ENCODE results near the gene ZNF284. TPM values are rescaled to one million over a fixed set of nuclear protein-coding genes. Genes with fewer than 3 reads are reported as not detected.
A peak's percentile ranks its signal among the peaks of the same experiment; 100 is the strongest.

Gene ZNF284
- polyA plus RNA-seq (ENCODE audit: insufficient read length), result 6.2 TPM
- long read RNA-seq, donor 1, full-length matches to known transcripts, result 2 of 2 reads
- long read RNA-seq, donor 1, partial matches to known transcripts, result 0 of 2 reads
- long read RNA-seq, donor 1, other reads (novel, unspliced or antisense), result 0 of 2 reads
- long read RNA-seq, donor 2, result 0 reads
- long read RNA-seq, donor 3, result 0 reads
- long read RNA-seq, donor 4, result 0 reads
- long read RNA-seq, donor 5, result 0 reads
- long read RNA-seq, donor 6, result 0 reads
- long read RNA-seq, donor 7, result 0 reads
- long read RNA-seq, donor 8, result 0 reads

DNA sequence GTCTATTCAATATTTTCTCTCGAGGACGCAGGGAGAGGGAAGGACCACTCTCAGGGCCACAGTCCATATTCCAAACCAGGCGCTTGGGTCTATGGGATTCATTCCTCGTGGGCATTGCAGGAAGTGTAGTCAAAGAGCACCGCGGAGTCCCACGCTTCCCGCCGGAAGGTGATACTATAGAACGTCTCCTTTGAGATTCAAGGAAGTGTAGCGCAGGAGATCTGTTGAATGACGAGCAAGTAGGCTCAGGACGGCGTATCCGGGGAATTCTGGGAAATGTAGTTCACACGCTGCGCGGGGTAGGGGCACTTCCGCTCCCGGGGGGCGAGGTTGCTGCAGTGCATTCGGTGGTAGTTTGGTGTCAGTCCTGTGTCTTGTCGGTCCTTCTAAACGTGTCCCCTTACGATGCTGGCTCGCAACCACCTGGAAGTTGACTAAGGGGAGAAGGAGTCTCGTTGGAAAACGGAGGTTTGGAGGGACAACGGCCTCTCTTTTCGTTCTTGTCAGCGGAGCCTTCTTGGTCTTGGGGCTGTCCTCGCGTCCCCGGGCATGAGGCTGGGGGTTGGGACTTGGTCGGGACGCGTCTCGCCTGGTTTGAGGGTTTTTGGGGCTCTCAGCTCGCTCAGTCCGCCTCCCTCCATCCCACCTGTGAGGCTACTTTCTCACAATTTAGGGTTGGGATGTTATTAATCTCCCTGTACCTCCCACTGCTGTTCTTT lies at the start of gene ZNF284:
TSS of gene ZNF284 (plus strand) at position 336 of the 719 bp plus-strand sequence. CDS start 4,231 bp downstream, outside the sequence.
- peak; percentile 93 for DNase-seq

DNA sequence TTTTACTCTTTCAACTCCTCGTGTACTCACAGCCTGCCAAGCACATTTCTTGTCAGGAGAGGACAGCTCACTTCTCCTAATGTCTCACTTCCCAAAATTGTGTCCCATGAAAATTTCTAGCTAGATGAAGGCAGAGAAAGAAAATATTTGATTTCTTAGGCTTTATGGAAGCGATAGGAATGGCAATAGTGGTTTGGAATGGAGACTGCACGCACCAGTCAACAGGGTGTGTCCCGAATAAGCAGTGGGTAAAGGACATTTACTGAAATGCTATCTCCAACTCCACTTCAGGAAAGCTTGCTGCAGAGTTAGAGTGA lies 47.1 kb upstream of the ZNF284 start:
- DNase-seq, result no peak

DNA sequence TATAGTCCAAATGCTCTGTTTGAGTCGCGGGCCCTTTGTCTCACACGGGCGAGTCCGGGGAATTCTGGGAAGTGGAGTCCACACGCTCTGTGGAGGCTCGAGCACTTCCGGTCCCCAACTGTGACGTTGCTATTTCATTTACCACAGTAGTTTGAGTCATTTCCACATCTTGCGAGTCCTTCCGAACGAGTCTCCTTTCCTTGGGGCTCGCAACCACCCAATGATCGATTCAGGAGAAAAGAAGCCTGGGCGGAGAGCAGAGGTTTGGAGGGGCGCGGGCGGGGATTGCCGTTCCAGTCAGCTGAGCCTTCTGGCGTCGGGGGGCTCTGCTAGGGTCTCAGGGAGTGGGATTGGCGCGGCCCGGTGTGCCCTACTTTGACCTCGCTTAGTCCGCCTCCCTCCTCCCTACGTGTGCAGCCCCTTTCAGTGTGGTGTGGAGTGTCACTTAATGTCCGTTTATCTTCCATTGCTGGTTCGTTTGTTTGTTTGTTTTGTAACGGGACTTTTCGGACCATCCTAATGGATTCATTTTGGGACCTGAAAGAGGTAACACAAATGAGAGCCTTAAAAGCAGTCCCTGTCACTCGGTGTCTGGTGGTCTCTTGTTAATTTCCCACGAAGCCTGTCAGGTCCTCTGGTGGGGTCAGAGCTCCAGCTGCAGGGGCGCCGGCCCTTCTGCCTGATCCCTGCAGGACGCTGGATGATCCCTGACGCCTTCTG lies 46.6 kb upstream of the ZNF284 start, which contains the start of gene ZNF222:
TSS of gene ZNF222 (plus strand) at position 163 of the 720 bp plus-strand sequence. CDS start at position 221, 58 bp downstream.
- peak; percentile 86 for DNase-seq

DNA sequence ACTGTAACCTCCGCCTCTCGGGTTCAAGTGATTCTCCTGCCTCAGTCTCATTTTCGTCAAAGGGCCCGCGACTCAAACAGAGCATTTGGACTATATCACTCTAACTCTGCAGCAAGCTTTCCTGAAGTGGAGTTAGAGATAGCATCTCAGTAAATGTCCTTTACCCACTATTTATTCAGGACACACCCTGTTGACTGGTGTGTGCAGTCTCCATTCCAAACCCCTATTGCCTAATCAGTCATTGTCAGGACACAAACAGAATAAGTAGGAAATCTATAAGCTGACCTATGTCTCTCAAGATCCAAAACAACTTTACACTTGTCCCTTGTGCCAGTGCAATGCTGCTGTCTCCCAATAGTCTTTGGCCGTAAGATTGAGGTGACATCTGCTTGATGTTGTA lies 45.3 kb upstream of the ZNF284 start:
- DNase-seq, result no peak

DNA sequence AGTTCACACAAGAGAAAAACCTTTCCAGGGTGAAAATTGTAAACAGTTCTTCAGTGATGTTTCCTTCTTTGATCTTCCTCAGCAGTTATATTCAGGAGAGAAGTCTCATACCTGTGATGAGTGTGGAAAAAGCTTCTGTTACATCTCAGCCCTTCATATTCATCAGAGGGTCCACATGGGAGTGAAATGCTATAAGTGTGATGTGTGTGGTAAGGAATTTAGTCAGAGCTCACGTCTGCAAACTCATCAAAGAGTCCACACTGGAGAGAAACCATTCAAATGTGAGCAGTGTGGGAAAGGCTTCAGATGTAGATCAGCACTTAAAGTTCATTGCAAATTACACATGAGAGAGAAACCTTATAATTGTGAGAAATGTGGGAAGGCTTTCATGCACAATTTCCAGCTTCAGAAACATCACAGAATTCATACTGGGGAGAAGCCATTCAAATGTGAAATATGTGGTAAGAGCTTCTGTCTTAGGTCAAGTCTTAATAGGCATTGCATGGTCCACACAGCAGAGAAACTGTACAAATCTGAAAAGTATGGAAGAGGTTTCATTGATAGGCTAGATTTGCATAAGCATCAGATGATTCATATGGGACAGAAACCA lies 39.9 kb upstream of the ZNF284 start:
- DNase-seq, result no peak

DNA sequence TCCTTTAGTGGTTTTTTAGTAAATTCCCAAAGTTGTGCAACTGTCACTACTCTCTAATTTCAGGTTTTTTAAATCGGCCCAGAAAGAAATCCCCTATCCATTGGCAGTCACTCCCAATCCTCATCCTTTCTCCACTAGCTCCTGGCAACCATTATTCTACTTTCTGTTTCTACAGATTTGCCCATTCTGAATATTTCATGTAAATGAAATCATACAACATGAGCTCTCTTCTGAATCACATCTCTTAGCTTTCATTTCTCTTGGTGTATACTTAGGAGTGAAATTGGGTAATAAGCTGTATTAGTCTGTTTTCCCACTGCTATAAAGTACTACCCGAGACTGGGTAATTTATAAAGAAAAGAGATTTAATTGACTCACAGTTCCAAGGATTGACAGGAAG lies 29.8 kb upstream of the ZNF284 start:
- DNase-seq, result no peak

DNA sequence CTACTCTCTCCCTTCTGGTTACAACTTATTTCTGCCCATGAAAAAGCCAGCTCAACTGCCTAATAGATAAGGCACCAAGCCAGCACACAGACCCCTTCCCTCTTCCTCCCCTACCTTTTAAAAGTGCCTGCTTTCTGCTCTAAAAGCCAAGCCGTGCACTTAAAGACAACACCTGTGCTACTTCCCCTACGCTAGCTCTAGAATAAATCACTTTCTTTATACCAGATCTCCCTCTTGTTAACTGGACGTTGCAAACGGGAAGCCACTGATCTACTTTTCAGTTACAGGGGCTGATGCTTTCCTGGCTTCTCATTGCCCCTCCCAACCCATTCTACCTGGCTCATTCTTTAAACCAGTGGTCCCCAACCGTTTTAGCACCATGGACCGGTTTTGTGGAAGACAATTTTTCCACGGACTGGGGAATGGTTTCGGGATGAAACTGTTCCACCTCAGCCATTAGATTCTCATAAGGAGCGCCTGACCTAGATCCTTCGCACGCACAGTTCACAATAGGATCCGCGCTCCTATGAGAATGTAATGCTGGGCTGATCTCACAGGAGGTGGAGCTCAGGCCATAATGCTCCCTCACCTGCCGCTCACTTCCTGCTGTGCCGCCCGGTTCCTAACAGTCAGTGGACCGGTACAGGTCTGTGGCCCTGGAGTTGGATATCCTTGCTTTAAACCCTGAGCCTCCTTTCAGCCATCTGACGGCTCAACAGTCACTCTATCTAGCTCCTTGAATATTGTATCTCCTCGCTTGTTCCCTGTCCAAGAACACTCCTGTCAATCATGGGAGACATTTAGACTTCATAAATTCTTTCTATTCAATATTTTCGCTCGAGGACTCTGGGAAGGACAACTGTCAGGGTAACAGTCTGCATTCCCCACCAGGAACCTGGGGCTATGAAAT lies 21.0 kb upstream of the ZNF284 start:
- no peak for DNase-seq

DNA sequence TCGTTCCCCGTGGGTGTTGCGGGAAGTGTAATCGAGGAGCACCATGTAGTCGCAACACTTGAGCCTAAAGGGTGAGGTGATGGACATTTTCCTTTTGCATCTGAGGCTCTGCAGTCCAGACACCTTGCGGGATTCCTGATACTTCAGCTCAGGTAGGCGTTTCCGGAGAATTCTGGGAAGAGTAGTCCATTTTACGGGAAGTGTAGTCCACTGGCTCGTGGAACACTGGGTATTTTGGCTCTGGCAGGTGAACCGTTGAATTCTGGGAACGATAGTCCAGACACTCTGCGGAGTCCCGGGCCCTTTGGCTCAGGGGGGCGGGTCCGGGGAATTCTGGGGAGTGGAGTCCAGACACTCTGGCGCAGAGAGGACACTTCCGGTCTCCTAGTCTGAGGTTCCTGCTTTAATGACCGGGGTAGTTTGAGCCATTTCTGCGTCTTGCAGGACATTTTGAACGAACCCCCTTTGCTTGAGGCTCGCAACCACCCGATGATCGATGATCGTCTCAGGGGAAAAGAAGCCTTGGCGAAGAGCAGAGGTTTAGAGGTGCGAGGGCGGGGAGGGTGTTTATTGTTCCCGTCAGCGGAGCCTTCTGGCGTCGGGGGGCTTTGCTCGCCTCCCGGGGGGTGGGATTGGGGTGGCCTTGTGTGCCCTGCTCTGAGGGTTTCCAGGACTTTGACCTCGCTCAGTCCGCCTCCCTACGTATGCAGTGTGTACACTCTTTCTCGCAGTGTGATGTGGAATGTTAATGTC lies 20.1 kb upstream of the ZNF284 start, which contains the start of gene ZNF223:
TSS of gene ZNF223 (plus strand) at position 387 of the 753 bp plus-strand sequence. CDS start 3,141 bp downstream, outside the sequence.
- peak; percentile 98 for DNase-seq

DNA sequence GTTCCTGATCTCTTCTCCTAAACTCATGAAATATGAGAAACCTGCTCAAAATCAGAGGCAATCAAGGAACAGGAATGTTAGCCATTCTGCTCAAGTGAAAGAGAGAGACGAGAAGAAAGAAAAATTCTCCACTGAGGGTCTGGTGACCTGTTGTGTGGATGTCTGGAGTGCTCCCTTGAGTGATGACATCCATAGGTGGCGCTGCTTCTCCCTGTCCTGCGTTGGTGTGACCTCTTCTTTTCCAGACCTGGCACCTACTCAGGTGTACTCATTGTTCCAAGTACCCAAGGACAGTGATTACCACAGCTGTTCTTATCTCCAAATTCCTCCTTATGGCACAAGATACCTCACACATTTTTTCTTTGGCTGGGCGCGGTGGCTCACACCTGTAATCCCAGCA lies 16.1 kb upstream of the ZNF284 start:
- no peak for DNase-seq

DNA sequence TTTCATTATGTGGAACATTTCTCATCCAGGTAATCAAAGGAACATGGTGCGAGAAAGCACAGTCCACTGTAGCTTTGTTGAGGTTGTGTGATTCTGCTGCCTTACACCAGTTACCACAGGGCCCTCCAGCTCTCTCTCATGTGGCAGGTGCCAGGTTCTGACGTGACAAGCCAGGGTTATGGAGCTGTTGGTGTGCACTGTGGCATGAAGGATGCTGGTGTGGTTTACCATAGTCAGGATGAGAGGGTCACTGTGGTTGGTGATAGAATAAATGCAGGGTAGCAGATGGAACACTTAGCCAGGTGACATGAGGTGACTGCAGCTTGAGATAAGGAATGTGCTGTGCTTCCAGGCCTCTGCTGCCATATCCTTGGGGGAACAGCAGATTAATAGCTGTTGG lies 12.7 kb upstream of the ZNF284 start:
- DNase-seq, result no peak

DNA sequence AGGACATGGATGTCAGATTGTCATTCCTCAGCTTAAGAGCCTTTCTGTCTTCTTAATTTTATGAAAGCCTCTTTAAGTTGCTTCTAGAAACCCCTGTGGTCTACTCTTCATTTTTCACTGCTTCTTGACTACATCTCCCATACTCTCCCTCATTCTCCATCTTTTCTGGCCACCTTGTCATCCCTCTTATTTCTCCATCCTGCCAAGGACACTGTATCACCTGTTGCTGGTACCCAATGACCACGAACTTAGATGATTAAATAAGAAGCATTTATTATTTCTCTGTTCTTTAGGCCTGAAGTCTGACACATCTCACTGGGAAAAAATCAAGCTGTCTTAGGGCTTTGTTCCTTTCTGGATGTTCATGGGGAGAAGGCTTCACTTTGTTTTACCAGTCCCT lies 10.9 kb upstream of the ZNF284 start:
- DNase-seq, result no peak

DNA sequence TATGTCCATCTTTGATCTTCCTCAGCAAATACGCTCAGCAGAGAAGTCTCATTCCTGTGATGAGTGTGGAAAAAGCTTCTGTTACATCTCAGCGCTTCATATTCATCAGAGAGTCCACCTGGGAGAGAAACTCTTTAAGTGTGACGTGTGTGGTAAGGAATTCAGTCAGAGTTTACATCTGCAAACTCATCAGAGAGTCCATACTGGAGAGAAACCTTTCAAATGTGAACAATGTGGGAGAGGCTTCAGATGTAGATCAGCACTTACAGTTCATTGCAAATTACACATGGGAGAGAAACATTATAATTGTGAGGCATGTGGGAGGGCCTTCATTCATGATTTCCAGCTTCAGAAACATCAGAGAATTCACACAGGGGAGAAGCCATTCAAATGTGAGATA lies 5.7 kb upstream of the ZNF284 start:
- no peak for DNase-seq

DNA sequence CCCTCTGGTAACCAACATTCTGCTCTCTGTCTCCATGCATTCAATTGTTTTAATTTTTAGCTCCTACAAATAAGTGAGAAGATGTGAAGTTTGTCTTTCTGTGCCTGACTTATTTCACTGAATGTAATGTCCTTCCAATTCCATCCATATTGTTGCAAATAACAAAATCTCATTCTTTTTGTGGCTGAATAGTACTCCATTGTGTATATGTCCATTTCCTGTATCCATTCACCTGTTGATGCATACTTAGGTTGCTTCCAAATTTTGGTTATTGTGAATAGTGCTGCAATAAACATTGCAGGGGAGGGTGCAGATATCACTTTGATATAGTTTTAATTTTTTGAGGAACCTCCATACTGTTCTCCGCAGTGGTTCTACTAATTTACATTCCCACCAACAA lies 2.5 kb upstream of the ZNF284 start:
- no peak for DNase-seq

DNA sequence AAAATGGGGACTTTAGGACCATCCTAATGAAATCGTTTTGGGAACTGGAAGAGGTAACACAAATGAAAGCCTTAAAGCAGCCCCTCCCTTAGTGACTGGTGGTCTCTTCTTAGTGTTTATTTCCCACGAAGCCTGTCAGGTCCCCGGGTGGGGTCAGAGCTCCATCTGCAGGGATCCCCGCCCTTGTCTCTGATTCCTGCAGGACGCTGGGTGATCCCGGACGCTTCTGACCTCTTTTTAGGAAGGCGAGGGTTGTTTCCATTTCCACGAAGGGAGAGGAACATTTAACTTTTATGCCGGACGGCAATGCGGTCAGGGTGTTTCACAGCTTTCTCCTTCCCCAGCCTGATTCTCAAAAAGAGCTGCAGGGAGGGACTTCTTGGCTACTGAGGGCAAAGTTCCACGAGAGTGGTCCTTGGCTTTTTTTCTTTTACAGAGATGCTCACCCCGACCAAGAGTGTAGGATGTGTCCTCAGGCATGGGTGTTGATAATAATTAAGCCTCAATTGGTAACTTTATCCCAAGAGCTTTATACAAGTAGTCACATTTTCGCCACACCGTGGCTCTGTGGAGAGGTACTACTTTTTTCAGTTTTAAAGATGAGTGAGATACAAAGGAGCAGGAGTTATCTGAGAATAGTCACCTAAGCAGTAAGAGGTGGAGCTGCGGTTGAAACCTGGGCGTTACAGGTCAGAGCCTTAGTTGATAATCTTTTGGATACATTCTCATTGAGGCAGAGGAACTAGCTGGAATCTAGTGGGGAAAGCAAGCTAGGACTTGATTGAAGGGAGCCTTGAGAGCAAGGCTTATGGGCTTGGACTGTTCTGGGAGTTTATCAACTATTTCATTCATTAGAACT lies 813 bp downstream of the ZNF284 start:
- DNase-seq, result no peak

DNA sequence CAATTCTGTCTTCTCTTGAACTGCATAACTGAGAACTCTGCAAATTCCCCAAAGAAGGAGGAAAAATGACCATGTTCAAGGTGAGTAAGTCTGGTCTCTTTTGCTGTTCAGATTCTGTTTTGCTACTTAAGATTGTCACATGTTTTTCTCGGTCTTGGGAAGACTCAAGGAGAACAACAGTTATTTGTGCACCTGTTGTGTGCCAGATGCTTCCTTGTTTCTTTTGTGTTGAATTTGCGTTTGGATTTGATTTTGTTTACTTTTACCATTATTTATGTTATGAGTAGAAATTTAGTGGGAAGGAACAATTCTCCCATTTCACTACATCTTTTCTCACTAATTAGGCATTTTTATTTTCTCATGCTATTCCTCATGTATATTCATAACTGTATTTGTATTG lies 4.4 kb downstream of the ZNF284 start:
- DNase-seq, result no peak

DNA sequence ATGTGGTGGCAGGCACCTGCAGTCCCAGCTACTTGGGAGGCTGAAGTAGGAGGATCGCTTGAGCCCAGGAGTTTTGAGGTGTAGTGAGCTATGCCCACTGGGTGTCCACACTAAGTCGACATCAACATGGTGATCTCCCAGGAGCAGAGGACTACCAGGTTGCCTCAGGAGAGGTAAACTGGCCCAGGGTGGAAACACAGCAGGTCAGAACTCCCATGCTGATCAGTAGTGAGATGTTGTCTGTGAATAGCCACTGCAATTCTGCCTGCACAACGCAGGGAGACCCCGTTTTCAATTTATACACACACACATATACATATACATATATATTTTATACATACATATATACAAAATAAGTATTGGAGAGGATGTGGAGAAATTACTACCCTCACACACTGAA lies 20.1 kb downstream of the ZNF284 start:
- DNase-seq, result no peak

DNA sequence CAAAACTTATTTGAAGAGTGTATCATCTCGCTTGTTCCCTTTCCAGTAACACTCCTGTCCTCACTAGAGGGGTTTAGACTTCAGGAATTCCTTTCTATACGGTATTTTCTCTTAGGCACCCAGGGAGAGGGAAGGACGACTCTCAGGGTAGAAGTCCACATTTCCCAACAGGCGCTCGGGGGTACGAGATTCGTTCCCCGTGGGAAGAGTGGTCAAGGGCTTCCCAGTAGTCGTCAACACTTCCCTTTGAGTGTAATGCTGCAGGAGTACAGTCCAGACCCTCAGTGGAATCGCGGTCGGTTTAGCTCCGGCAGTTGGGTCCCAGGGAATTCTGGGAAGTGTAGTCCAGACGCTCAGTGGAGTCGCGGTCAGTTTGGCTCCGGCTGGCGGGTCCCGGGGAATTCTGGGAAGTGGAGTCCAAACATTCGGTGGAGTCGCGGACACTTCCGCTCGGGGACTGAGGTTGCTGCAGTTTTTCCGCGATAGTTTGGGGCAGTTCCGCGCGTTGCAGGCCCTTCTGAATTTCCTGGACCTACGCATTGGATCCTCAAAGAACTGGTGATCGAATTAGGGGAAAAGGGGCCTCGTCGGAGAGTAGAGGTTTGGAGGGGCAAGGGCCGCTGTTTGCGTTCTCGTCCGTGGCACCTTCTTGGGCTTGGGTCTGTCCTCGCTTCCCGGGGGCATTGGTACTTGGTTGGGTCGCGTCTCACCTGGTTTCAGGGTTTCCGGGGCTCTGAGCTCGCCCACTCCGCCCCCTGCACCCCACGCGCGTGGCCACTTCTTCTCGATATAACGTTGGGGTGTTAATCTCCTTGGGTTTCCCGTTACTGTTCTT lies 22.2 kb downstream of the ZNF284 start, which contains the start of gene ZNF224:
TSS of gene ZNF224 (plus strand) at position 431 of the 835 bp plus-strand sequence. CDS start 3,513 bp downstream, outside the sequence.
- DNase-seq, result peak; percentile 95

DNA sequence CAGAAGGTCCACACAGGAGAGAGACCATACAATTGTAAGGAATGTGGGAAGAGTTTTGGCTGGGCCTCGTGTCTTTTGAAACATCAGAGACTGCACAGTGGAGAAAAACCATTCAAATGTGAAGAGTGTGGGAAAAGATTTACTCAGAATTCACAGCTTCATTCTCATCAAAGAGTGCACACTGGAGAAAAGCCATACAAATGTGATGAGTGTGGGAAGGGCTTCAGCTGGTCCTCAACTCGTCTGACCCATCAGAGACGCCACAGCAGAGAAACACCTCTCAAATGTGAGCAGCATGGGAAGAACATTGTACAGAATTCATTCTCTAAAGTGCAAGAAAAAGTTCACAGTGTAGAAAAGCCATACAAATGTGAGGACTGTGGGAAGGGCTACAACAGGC lies 35.8 kb downstream of the ZNF284 start:
- DNase-seq, result no peak

DNA sequence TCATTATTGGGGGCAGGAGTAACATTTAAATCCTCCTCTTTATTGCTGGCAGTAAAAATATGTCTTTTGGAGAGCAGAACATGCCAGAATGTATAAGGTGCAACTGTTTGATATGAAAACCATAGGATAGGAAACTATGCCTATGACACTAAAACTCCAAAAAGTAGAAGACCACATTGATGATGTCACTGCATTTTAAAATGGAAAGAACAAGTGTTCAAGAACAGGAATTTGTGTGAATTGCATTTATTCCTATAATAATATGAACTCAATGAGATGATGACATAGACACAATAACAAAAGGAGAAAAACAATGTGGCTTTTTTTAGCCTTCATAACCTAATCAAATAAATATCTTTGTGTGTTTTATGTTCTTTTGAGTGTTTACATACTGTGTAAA lies 37.5 kb downstream of the ZNF284 start:
- no peak for DNase-seq
